Brain microvascular endothelial cell (primary cell): ENCODE data around the gene ZNF600.
"Not testable (repeated sequence)": the region's sequence is repeated elsewhere in the genome, so short reads cannot be mapped to it uniquely, and the experiment has no call there.

Experiments
- DNase-seq: peaks from one replicate; pipeline ENCODE4 v3.0.0-alpha.2; 2020
- H3K27ac ChIP-seq: fragments of 250-450 bp; sonication (Bioruptor Pico); 2 replicates; pipeline ENCODE4 v1.5.1; 2020; ENCODE audit warnings: mild to moderate bottlenecking, moderate library complexity
- H3K27me3 ChIP-seq: fragments of 250-450 bp; sonication (Bioruptor Pico); replicated peaks from 2 replicates; pipeline ENCODE4 v1.5.1; 2020; ENCODE audit warnings: mild to moderate bottlenecking
- H3K36me3 ChIP-seq: fragments of 250-450 bp; sonication (Bioruptor Pico); replicated peaks from 2 replicates; pipeline ENCODE4 v1.5.1; 2020; ENCODE audit warnings: mild to moderate bottlenecking
- H3K4me3 ChIP-seq: 2 replicates; pipeline ENCODE4 v1.5.1; 2011; ENCODE audit warnings: low read depth, mild to moderate bottlenecking, control low read depth, low read length, moderate library complexity
- in situ Hi-C: cut with HindIII; loops from 2 replicates; pipeline ENCODE4 v1.10.0; 2017; ENCODE audit warnings: low sequenced_read_pairs, low pct_ligation_motif_present
- TF ChIP-seq, protein P1 (sequence below): IDR thresholded peaks from 2 replicates; pipeline ENCODE4 v1.5.1; 2011; ENCODE audit warnings: low read depth, mild to moderate bottlenecking, moderate library complexity, low read length, control low read depth, inconsistent platforms; ENCODE audit errors: missing control alignments

ZNF600 gene

DNA sequence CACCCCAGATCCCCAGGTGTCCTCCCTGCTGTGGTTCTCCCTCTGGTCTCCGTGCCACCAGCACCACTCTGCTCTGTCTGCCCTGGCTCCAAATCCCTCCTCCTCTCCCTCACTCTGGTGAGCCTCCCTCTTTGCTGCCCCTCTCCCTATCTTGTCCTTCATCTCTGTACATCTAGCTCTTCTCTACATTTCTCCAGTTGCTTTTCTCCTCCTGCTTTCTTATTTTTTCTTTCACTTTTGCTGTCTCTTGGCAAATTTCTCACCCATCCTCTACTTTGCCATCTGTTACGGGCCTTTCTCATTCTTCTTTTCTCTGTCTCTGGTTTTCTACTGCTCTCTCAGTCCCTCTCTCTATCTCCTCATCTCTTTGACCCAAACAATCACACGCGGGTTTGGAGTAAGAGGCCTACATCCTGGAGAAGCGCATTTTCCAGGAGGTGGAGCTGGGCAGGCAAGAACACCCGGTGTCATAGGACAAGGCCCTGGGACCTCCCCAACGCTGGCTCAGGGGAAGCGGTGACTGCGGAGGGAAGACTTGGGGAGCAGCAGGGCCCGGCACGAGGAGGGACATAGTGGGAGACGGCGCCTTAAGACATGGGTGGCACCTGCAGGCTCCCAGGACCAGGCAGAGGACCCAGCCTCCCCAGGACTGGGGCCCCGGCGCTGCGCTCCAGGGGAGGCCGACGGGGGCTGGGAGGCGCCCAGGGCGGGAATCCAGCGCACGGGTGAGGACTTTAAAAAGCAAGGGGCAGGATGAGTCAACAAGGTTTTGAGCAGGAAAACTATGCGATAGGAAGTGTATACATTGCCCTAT, 61.7 kb downstream of the ZNF600 start:
- in situ Hi-C loops = no loop called here
- H3K4me3 ChIP-seq = no peak overlapping the region
- no peak overlapping the region for H3K27ac ChIP-seq
- H3K27me3 ChIP-seq = no peaks in the 10 kb centered on the region
- no peak for DNase-seq
- peaks cover 6% of the 10 kb centered on the region for H3K36me3 ChIP-seq
- TF ChIP-seq, protein P1, sequence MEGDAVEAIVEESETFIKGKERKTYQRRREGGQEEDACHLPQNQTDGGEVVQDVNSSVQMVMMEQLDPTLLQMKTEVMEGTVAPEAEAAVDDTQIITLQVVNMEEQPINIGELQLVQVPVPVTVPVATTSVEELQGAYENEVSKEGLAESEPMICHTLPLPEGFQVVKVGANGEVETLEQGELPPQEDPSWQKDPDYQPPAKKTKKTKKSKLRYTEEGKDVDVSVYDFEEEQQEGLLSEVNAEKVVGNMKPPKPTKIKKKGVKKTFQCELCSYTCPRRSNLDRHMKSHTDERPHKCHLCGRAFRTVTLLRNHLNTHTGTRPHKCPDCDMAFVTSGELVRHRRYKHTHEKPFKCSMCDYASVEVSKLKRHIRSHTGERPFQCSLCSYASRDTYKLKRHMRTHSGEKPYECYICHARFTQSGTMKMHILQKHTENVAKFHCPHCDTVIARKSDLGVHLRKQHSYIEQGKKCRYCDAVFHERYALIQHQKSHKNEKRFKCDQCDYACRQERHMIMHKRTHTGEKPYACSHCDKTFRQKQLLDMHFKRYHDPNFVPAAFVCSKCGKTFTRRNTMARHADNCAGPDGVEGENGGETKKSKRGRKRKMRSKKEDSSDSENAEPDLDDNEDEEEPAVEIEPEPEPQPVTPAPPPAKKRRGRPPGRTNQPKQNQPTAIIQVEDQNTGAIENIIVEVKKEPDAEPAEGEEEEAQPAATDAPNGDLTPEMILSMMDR = no peak

DNA sequence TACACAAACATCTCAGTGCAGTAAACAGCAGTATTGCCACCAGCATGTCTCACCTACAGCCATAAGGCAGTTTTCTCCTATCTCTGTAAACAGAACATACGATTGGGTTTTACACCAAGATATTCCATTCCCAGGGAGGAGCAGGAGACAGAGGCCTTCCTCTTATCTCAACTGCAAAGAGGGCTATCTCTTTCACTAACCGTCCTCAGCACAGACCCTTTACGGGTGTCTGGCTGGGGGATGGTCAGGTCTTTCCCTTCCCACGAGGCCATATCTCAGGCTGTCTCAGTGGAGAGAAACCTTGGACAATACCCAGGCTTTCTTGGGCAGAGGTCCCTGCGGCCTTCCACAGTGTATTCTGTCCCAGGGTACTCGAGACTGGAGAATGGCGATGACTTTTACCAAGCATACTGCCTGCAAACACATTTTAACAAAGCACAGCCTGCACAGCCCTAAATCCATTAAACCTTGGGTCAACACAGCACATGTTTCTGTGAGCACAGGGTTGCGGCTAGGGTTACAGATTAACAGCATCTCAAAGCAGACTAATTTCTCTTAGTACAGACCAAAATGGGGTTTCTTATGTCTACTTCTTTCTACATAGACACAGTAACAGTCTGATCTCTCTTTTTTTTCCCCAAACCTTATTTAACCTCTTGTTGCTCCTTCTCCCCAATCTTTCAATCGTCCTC, 62.5 kb downstream of the ZNF600 start:
- DNase-seq, H3K4me3 ChIP-seq, in situ Hi-C loops, H3K36me3 ChIP-seq, H3K27ac ChIP-seq, H3K27me3 ChIP-seq: not testable (repeated sequence)

DNA sequence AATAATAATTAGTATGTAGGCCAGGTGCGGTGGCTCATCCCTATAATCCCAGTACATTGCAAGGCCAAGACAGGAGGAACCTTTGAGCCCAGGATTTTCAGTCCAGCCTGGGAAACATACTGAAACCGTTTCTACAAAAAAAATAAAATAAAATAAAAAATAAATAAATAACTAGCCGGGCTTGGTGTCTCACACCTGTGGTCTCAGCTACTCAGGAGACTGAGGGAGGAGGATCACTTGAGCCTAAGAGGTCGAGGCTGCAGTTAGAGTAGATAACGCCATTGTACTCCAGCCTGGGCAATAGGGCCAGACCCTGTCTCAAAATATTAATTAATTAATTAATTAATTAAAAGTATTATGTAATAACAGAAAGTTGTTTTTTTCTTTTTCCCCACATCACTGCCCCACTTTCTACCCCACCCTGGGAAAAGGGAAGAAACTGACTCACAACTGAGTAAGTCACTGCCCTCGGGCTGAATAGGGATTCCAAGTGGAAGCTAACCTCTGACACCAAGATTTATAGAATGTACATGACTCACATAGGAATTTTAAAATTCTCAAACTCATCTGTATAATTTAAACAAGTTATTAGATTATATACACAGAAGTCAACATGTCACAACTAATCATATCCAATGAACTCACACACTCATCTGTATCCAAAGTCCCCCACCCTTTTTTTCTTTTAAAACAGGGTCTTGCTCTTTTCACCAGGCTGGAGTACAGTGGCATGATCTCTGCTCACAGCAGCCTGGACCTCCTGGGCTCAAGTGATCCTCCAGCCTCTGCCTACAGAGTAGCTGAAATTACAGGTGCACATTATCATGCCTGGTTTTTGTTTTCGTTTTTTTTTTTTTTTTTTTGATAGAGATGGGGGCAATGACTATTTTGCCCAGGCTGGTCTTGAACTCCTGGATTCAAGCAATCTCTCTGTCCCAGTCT, 64.3 kb downstream of the ZNF600 start:
- Histone ChIP-seq H3K36me3 (peaks cover 6% of the 10 kb centered on the region), H3K27me3 (no peaks in the 10 kb centered on the region), H3K4me3 (no peak overlapping the region), H3K27ac (no peak overlapping the region)
- in situ Hi-C loops = no loop called here
- peak; percentile 64 for DNase-seq
- TF ChIP-seq, protein P1 = no peak

DNA sequence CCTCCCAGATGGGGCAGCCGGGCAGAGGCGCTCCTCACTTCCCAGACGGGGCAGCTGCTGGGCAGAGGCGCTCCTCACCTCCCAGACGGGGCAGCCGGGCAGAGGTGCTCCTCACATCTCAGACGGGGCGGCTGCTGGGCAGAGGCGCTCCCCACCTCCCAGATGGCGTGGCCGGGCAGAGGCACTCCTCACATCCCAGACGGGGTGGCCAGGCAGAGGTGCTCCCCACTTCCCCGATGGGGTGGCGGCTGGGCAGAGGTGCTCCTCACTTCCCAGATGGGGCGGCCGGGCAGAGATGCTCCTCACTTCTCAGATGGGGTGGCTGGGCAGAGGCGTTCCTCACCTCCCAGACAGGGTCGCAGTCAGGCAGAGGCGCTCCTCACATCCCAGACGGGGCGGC, 66.0 kb downstream of the ZNF600 start:
- H3K27ac ChIP-seq, H3K36me3 ChIP-seq, H3K27me3 ChIP-seq, DNase-seq, in situ Hi-C loops, H3K4me3 ChIP-seq: not testable (repeated sequence)

DNA sequence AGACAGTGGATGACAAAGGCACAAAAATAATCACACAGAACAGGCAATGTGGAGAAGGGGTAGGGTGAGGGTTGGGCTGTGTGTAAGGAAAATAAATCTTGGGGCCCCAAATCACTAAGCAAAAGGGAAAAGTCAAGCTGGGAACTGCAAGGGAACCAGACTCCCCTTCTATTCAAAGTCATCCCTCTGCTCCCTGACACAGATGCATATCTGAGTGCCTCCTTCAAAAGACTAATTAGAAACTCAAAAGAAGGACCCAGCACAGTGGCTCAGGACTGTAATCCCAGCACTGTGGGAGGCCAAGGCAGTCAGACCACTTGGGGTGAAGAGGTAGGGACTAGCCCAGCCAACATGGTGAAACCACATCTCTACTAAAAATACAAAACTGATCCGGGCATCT, 70.1 kb downstream of the ZNF600 start:
- DNase-seq = no peak
- Histone ChIP-seq H3K27ac (no peak overlapping the region), H3K36me3 (peaks cover 14% of the 10 kb centered on the region), H3K27me3 (no peaks in the 10 kb centered on the region), H3K4me3 (no peak overlapping the region)
- in situ Hi-C loops = no loop called here
- TF ChIP-seq, protein P1 = no peak

DNA sequence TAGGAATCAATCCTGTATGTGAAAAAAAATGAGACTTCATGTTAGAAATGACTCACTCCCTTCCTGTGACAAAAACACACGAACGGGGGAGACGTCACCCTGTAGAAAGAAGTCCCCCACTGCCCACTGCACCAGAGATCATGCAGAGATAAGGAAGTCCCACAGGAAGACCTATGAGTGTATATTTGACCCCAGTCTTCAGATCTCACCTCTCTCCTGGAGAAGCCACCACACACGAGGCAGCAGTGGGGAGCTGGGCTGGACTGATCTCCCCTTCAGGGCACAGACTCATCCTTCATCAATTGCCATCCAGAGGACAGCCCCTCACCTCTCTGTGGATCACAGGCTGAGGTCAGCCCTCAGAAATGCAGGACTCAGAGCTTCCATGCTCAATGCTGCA, 70.7 kb downstream of the ZNF600 start:
- H3K27me3 ChIP-seq, H3K4me3 ChIP-seq, H3K27ac ChIP-seq, in situ Hi-C loops: not testable (repeated sequence)
- peaks cover 14% of the 10 kb centered on the region for H3K36me3 ChIP-seq
- peak; percentile 22 for DNase-seq

DNA sequence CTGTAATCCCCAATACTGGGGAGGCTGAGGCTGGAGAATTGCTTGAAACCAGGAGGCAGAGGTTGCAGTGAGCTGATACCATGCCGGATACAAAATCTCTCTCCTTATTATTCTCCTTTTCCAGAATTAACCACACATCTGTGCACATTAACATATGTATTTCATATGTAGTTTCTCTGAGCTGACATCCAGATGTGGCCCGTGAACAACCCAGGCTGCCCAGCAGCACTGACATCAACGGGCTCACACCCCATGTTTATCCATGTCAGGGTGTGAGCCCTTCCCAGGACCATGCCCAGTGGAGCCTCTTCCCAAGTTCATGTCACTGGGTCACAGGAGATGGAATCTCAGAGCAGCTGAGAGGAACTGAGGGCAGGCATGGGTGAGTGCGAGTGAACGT, 71.3 kb downstream of the ZNF600 start:
- in situ Hi-C loops, H3K4me3 ChIP-seq, H3K27me3 ChIP-seq, DNase-seq, H3K27ac ChIP-seq: not testable (repeated sequence)
- H3K36me3 ChIP-seq = peaks cover 11% of the 10 kb centered on the region
